Muscle of leg (tissue), 11 donors: ENCODE measurements around the gene AFAP1. TPM values are rescaled to one million over a fixed set of nuclear protein-coding genes. Genes with fewer than 3 reads are reported as not detected.

Source experiments
- DNase-seq: peaks from one replicate; pipeline ENCODE4 v3.0.0; 2013
- H3K27ac ChIP-seq: one replicate; pipeline ENCODE4 v1.5.1; 2013; ENCODE audit warnings: mild to moderate bottlenecking, low read length, control low read depth
- H3K27me3 ChIP-seq: one replicate; pipeline ENCODE4 v1.6.1; 2013; ENCODE audit warnings: low read length; ENCODE audit not compliant: control insufficient read depth, insufficient read depth
- H3K36me3 ChIP-seq: one replicate; pipeline ENCODE4 v1.6.1; 2013; ENCODE audit warnings: low read length; ENCODE audit not compliant: control insufficient read depth, insufficient read depth
- H3K4me1 ChIP-seq: one replicate; pipeline ENCODE4 v1.6.1; 2013; ENCODE audit warnings: low read length; ENCODE audit not compliant: control insufficient read depth, insufficient read depth
- H3K4me3 ChIP-seq: one replicate; pipeline ENCODE4 v1.5.1; 2013; ENCODE audit warnings: low read length, control low read depth
- H3K9me3 ChIP-seq: replicated peaks from 2 replicates; pipeline ENCODE4 v1.6.1; 2013; ENCODE audit warnings: low read depth, low read length; ENCODE audit not compliant: control insufficient read depth
- WGBS: methylation state at CpG from one replicate; pipeline ENCODE4 v1.1.5; 2013; ENCODE audit warnings: missing lambda C conversion rate; ENCODE audit not compliant: insufficient coverage; 5-methylcytosine and 5-hydroxymethylcytosine counted together
- polyA plus RNA-seq, 8 donors: library from polyadenylated mRNA; unstranded; fragments of 120-200 nt; gene quantifications; one replicate each; pipeline versions ENCODE4 v1.2.1 to v1.2.3, GENCODE V29; 2013; ENCODE audit warnings: inconsistent platforms in 1 of 8, low replicate concordance in 1 of 8; ENCODE audit not compliant: insufficient read length in 8 of 8, insufficient read depth in 1 of 8
- total RNA-seq: library from RNA; stranded (reverse); fragments of 120-200 nt; gene quantifications from one replicate; pipeline ENCODE4 v1.2.4, GENCODE V29; 2013

The AFAP1 gene
- total and polyA plus RNA-seq, 9 donors, result 21.9 to 43.0 (median 34.3) TPM

GRCh38 chr4:7937006-7937405 lies 2.7 kb downstream of the AFAP1 start:
- WGBS, result no CpG with 5 or more reads among the region's 2 CpGs
- H3K4me3 ChIP-seq, result no peak overlapping the region
- no peak overlapping the region for H3K27ac ChIP-seq

DNA sequence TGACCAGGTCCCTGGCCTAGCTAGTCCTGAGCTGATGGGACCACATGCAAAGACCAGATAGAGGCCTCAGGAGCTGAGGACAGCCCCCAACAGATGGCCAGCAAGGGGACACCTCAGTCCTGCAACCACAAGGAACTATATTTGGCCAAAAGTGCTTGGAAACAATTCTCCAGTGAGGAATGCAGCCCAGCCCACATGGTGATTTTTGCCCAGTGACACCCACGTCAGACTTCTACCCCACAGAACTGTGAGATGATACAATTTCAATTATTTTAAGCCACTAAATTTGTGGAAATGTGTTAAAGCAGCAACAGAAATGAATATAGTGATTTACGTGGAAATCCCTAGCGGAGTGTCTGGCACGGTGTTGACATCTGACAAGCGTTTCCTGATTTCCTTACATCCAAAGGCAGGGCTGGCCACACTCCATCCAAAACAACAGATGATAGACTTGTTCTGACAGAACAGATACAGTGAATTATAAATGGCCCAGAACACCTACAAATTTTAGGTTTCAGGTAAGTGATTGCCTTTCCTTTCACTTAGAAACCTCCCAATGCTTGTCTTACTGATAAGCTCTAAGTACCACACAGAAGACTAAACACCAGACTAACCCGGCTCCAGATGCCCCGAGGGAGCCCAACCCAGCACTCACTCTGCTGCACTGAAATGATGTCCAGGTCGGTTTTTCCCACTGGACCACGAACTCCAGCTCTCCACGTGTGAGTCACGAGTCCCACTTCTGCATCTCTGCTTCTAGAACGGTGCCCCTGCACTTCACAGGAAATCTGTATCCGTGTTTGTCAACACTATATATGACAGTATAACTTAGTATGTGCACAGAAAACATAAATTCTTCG lies 5.8 kb downstream of the AFAP1 start:
- H3K27me3 ChIP-seq, result peaks cover 4% of the 10 kb centered on the region
- H3K4me1 ChIP-seq, result peaks cover 24% of the 10 kb centered on the region
- no peak overlapping the region for H3K4me3 ChIP-seq
- no peak for DNase-seq
- peaks cover 6% of the 10 kb centered on the region for H3K36me3 ChIP-seq
- H3K27ac ChIP-seq, result no peak overlapping the region
- H3K9me3 ChIP-seq, result peaks cover 6% of the 10 kb centered on the region
- WGBS, result 40% methylated on average over 7 of the region's 14 CpGs

More at GRCh38 chr4:7937006-7937405, 2.7 kb downstream of the AFAP1 start:
- no peak for DNase-seq
- Histone ChIP-seq H3K36me3 (peaks cover 6% of the 10 kb centered on the region), H3K27me3 (peaks cover 4% of the 10 kb centered on the region), H3K9me3 (peaks cover 6% of the 10 kb centered on the region), H3K4me1 (peaks cover 14% of the 10 kb centered on the region)

DNA sequence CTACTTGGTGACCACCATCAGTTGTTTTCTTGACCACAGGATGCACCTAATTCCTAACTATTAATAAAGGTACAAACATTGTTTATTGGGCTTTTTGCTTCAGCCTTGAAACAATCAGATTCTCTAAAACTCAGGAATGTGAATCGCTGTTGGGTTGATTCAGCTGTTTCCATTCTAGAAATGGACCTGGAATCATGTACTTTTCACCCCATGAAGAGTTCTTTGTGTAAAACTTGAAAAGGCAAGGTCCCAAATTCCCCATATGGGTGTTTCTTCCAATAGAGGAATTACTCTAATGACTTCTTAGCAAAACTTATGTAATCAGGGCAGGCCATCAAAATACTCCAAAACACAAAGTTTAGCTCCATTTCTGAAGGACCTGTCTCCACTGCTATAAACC lies 7.4 kb downstream of the AFAP1 start:
- Histone ChIP-seq H3K9me3 (peaks cover 6% of the 10 kb centered on the region), H3K27ac (no peak overlapping the region), H3K36me3 (peaks cover 6% of the 10 kb centered on the region), H3K4me3 (no peak overlapping the region), H3K4me1 (peaks cover 17% of the 10 kb centered on the region), H3K27me3 (no peaks in the 10 kb centered on the region)
- DNase-seq, result peak; percentile 79
- WGBS, result no CpG with 5 or more reads among the region's 1 CpG

GRCh38 chr4:7929118-7929951 lies 10.3 kb downstream of the AFAP1 start:
- Histone ChIP-seq H3K27ac (no peak overlapping the region), H3K36me3 (peaks cover 6% of the 10 kb centered on the region)
- WGBS, result 5% methylated on average over 5 of the region's 7 CpGs

GRCh38 chr4:7928711-7929110 lies 10.9 kb downstream of the AFAP1 start:
- H3K27ac ChIP-seq, result no peak overlapping the region
- peaks cover 25% of the 10 kb centered on the region for H3K4me1 ChIP-seq
- 87% methylated on average over 5 of the region's 7 CpGs for WGBS
- no peak for DNase-seq
- H3K36me3 ChIP-seq, result peaks cover 6% of the 10 kb centered on the region
- H3K4me3 ChIP-seq, result no peak overlapping the region
- no peaks in the 10 kb centered on the region for H3K27me3 ChIP-seq
- H3K9me3 ChIP-seq, result peaks cover 4% of the 10 kb centered on the region

More at GRCh38 chr4:7929118-7929951, 10.3 kb downstream of the AFAP1 start:
- Histone ChIP-seq H3K27me3 (no peaks in the 10 kb centered on the region), H3K4me1 (peaks cover 25% of the 10 kb centered on the region), H3K9me3 (peaks cover 6% of the 10 kb centered on the region), H3K4me3 (no peak overlapping the region)
- peak; percentile 75 for DNase-seq

GRCh38 chr4:7926822-7927221 lies 12.8 kb downstream of the AFAP1 start:
- peaks cover 25% of the 10 kb centered on the region for H3K4me1 ChIP-seq
- no peaks in the 10 kb centered on the region for H3K9me3 ChIP-seq
- no peak overlapping the region for H3K27ac ChIP-seq
- H3K4me3 ChIP-seq, result no peak overlapping the region
- DNase-seq, result no peak
- WGBS, result 93% methylated on average over 3 of the region's 7 CpGs
- no peaks in the 10 kb centered on the region for H3K27me3 ChIP-seq
- no peaks in the 10 kb centered on the region for H3K36me3 ChIP-seq

DNA sequence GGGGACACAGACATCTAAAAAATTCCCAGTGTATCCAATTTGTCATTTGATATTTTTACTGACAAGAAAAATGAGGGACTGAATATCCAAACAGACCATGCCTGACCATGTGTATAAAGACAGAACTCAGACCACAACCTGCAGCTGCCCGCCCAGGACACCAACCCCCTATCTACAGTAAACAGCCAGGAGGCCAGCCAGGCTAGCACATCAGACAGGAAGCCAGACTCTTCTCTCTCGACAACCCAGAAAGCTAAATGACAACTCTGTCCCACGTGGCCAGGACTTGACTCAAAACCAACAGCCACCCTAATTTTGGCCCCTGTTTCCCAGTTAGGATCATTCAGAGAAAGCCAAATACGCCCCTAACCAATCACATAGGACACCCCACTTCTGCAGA lies 15.1 kb downstream of the AFAP1 start:
- DNase-seq, result no peak
- 57% methylated on average over 4 of the region's 4 CpGs for WGBS
- no peaks in the 10 kb centered on the region for H3K27me3 ChIP-seq
- no peak overlapping the region for H3K4me3 ChIP-seq
- peaks cover 18% of the 10 kb centered on the region for H3K4me1 ChIP-seq
- H3K27ac ChIP-seq, result no peak overlapping the region
- no peaks in the 10 kb centered on the region for H3K36me3 ChIP-seq
- H3K9me3 ChIP-seq, result no peaks in the 10 kb centered on the region

GRCh38 chr4:7924163-7924562 lies 15.5 kb downstream of the AFAP1 start:
- no peak for DNase-seq
- no peaks in the 10 kb centered on the region for H3K36me3 ChIP-seq
- no peak overlapping the region for H3K27ac ChIP-seq
- no peak overlapping the region for H3K4me3 ChIP-seq
- WGBS, result 23% methylated on average over 3 of the region's 7 CpGs
- H3K4me1 ChIP-seq, result peaks cover 14% of the 10 kb centered on the region
- H3K9me3 ChIP-seq, result no peaks in the 10 kb centered on the region
- H3K27me3 ChIP-seq, result no peaks in the 10 kb centered on the region

GRCh38 chr4:7922466-7922865 lies 17.2 kb downstream of the AFAP1 start:
- H3K27ac ChIP-seq, result no peak overlapping the region
- no peaks in the 10 kb centered on the region for H3K27me3 ChIP-seq
- no peaks in the 10 kb centered on the region for H3K9me3 ChIP-seq
- H3K36me3 ChIP-seq, result no peaks in the 10 kb centered on the region
- DNase-seq, result no peak
- H3K4me3 ChIP-seq, result no peak overlapping the region
- 90% methylated on average over 2 of the region's 7 CpGs for WGBS
- peaks cover 9% of the 10 kb centered on the region for H3K4me1 ChIP-seq

DNA sequence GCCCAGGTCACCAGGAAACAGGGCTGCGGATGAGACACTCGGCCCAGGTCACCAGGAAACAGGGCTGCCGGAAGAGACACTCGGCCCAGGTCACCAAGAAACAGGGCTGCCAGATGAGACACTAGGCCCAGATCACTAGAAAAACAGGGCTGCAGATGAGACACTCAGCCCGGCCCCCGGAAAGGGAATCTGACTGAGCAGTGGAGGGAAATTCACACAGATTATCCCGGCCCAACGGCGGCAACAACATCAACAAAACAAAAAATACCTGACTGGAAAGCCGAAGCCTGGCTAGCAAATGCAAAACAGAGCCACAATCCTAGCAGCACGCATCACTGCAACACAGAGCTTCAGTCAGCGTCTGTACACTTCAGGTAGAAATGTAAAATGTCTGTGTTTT lies 20.7 kb downstream of the AFAP1 start:
- Histone ChIP-seq H3K4me3 (no peak overlapping the region), H3K36me3 (no peaks in the 10 kb centered on the region), H3K4me1 (no peaks in the 10 kb centered on the region), H3K9me3 (no peaks in the 10 kb centered on the region), H3K27ac (no peak overlapping the region), H3K27me3 (no peaks in the 10 kb centered on the region)
- WGBS, result no CpG with 5 or more reads among the region's 12 CpGs
- no peak for DNase-seq
